Ovary (tissue), 3 donors: Measurements from ENCODE around the gene HIVEP3.

Source experiments
- POLR2A ChIP-seq: fragments of 450-650 bp; IDR thresholded peaks from one replicate; pipeline ENCODE4 v1.6.1; 2017; ENCODE audit warnings: antibody characterized with exemption, mild to moderate bottlenecking, moderate library complexity
- TF ChIP-seq, protein P1 (sequence below), 3 donors: fragments of 450-650 bp in 2 of 3; fragments of 200-600 bp in 1 of 3; IDR thresholded peaks; one replicate each; pipeline versions ENCODE4 v1.5.1 to v1.8.0; 2016 to 2022; ENCODE audit warnings: antibody characterized with exemption in 3 of 3, mild to moderate bottlenecking in 1 of 3
- donor health status: DM: no; HTN: no; CAD: no.

DNA sequence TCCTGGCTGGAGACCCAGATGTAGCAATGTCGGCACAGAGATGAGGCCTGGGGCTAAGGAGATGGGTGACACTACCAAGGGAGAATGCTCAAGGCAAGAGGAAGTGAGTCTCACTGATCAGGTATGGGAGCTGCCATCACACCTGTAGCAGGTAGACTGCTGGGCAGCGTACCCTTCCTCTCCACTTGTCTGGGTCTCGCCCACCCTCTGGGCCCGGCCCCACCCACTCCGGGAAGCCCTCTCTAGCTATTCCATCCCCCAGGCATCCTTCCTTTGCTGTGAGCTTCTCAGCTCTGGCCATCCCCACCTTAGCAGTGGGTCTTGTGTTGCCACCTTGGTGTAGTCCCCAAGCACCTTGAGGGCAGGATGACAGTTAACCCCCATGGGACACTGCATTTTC, 346.5 kb downstream of the HIVEP3 start:
- TF ChIP-seq, protein P1, sequence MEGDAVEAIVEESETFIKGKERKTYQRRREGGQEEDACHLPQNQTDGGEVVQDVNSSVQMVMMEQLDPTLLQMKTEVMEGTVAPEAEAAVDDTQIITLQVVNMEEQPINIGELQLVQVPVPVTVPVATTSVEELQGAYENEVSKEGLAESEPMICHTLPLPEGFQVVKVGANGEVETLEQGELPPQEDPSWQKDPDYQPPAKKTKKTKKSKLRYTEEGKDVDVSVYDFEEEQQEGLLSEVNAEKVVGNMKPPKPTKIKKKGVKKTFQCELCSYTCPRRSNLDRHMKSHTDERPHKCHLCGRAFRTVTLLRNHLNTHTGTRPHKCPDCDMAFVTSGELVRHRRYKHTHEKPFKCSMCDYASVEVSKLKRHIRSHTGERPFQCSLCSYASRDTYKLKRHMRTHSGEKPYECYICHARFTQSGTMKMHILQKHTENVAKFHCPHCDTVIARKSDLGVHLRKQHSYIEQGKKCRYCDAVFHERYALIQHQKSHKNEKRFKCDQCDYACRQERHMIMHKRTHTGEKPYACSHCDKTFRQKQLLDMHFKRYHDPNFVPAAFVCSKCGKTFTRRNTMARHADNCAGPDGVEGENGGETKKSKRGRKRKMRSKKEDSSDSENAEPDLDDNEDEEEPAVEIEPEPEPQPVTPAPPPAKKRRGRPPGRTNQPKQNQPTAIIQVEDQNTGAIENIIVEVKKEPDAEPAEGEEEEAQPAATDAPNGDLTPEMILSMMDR (IDR thresholded peaks at IDR 0.05) = no peak
- TF ChIP-seq POLR2A = no peak
